B cell (primary cell): ENCODE data around the gene DPM2. TPM values are rescaled to one million over a fixed set of nuclear protein-coding genes. Genes with fewer than 3 reads are reported as not detected.

Experiments
- ATAC-seq: fragments of 200-7000 bp; cut with Tn5 transposase; one replicate; pipeline ENCODE4 v1.10.0; 2021; ENCODE audit warnings: low read depth, mild to moderate bottlenecking, moderate number of reproducible peaks, moderate library complexity
- CTCF ChIA-PET: fragments of 350-600 bp; sonication (Branson Sonifier 250); formaldehyde crosslinking; loops from one replicate; lab custom pipeline; 2021; ENCODE audit warnings: antibody characterized with exemption, inconsistent platforms; lab: Charles Lee
- POLR2A ChIA-PET: fragments of 350-600 bp; sonication (Branson Sonifier 250); formaldehyde crosslinking; loops from one replicate; lab custom pipeline; 2021; ENCODE audit warnings: antibody characterized with exemption; lab: Charles Lee
- DNase-seq: peaks from one replicate; pipeline ENCODE4 v3.0.0; 2013
- H2AFZ ChIP-seq: 2 replicates; pipeline ENCODE4 v1.6.1; 2012; ENCODE audit warnings: mild to moderate bottlenecking, low read depth, low read length; ENCODE audit not compliant: insufficient read depth, poor library complexity, severe bottlenecking
- H3K27ac ChIP-seq, 2 donors: 1 replicate in 1 of 2; 2 replicates in 1 of 2; pipeline ENCODE4 v1.5.1; 2012 to 2013; ENCODE audit warnings: low read length in 2 of 2, mild to moderate bottlenecking in 2 of 2, moderate library complexity in 1 of 2
- H3K27me3 ChIP-seq, 4 experiments: fragments of 200-600 bp in 1 of 4; sonication (generic) in 1 of 4; replicated peaks in 1 of 4; 1 replicate in 2 of 4; 2 replicates in 2 of 4; pipeline versions ENCODE4 v1.6.1 to v1.7.0; 2013 to 2016; ENCODE audit warnings: low read length in 3 of 4, mild to moderate bottlenecking in 2 of 4, mixed read lengths in 1 of 4, moderate library complexity in 1 of 4; ENCODE audit not compliant: insufficient read depth in 4 of 4, control insufficient read depth in 3 of 4; ENCODE audit errors: control extremely low read depth in 1 of 4
- H3K36me3 ChIP-seq, 2 experiments: replicated peaks in 1 of 2; 1 replicate in 1 of 2; 2 replicates in 1 of 2; pipeline versions ENCODE4 v1.6.1 to v1.7.1; 2013; ENCODE audit warnings: low read length in 1 of 2; ENCODE audit not compliant: insufficient read depth in 2 of 2, control insufficient read depth in 1 of 2; ENCODE audit errors: control extremely low read depth in 1 of 2, extremely low read depth in 1 of 2
- H3K4me1 ChIP-seq, 2 donors: fragments of 200-600 bp in 1 of 2; sonication (generic) in 1 of 2; 1 replicate in 1 of 2; 2 replicates in 1 of 2; pipeline versions ENCODE4 v1.5.1 to v1.6.1; 2013 to 2017; ENCODE audit warnings: low read length in 2 of 2; ENCODE audit not compliant: control insufficient read depth in 2 of 2, insufficient read depth in 2 of 2
- H3K4me2 ChIP-seq: replicated peaks from 2 replicates; pipeline ENCODE3; 2012; ENCODE audit warnings: mild to moderate bottlenecking, low read depth, low read length; ENCODE audit not compliant: poor library complexity, severe bottlenecking
- H3K4me3 ChIP-seq, 5 experiments: fragments of 200-600 bp in 1 of 5; sonication (generic) in 1 of 5; 1 replicate in 3 of 5; 2 replicates in 2 of 5; pipeline versions ENCODE4 v1.5.1 to v1.7.0; 2011 to 2016; ENCODE audit warnings: low read length in 4 of 5, mild to moderate bottlenecking in 4 of 5, low read depth in 2 of 5, control low read depth in 1 of 5, moderate library complexity in 1 of 5; ENCODE audit not compliant: insufficient read depth in 1 of 5; ENCODE audit errors: control extremely low read depth in 1 of 5, extremely low read depth in 1 of 5
- H3K79me2 ChIP-seq: fragments of 200-600 bp; sonication (generic); one replicate; pipeline ENCODE4 v1.6.0; 2016; ENCODE audit warnings: low read length; ENCODE audit not compliant: control insufficient read depth, insufficient read depth
- H3K9ac ChIP-seq: fragments of 200-600 bp; sonication (generic); 2 replicates; pipeline ENCODE4 v1.6.1; 2017; ENCODE audit warnings: mild to moderate bottlenecking, low read length, moderate library complexity
- H3K9me3 ChIP-seq, 3 donors: one replicate each; pipeline versions ENCODE4 v1.6.1 to v1.7.1; 2013; ENCODE audit warnings: low read length in 2 of 3; ENCODE audit not compliant: control insufficient read depth in 2 of 3, insufficient read depth in 1 of 3; ENCODE audit errors: control extremely low read depth in 1 of 3
- H4K20me1 ChIP-seq: 2 replicates; pipeline ENCODE4 v1.6.0; 2012; ENCODE audit warnings: mild to moderate bottlenecking, low read length; ENCODE audit not compliant: insufficient read depth, control insufficient read depth, poor library complexity, severe bottlenecking
- H3K27ac Mint-ChIP-seq: one replicate; pipeline ENCODE4 v1.8.0; 2021; ENCODE audit warnings: mixed read lengths
- H3K27me3 Mint-ChIP-seq: one replicate; pipeline ENCODE4 v1.8.0; 2021; ENCODE audit warnings: mixed read lengths
- H3K4me1 Mint-ChIP-seq: one replicate; pipeline ENCODE4 v1.8.0; 2021; ENCODE audit warnings: mixed read lengths
- H3K4me3 Mint-ChIP-seq: one replicate; pipeline ENCODE4 v1.8.0; 2021; ENCODE audit warnings: mixed read lengths
- H3K9me3 Mint-ChIP-seq: one replicate; pipeline ENCODE4 v1.8.0; 2022; ENCODE audit warnings: mixed read lengths; ENCODE audit not compliant: insufficient read depth
- CTCF ChIP-seq: fragments of 200-600 bp; IDR thresholded peaks from one replicate; pipeline ENCODE4 v1.8.0; 2022; ENCODE audit warnings: antibody characterized with exemption, mild to moderate bottlenecking
- EZH2 ChIP-seq: IDR thresholded peaks from 2 replicates; pipeline ENCODE4 v1.6.1; 2012; ENCODE audit warnings: borderline replicate concordance, low read depth, mild to moderate bottlenecking, moderate library complexity, low read length; ENCODE audit not compliant: insufficient read depth, poor library complexity, severe bottlenecking
- WGBS: methylation state at CpG from one replicate; pipeline ENCODE4 v1.1.5; 2013; ENCODE audit warnings: missing lambda C conversion rate; ENCODE audit not compliant: insufficient coverage; 5-methylcytosine and 5-hydroxymethylcytosine counted together
- intact Hi-C: fragments of 100-400 bp; cut with micrococcal nuclease; formaldehyde crosslinking; loops from one replicate; pipeline ENCODE4 v1.10.0; 2022
- polyA plus RNA-seq: library from polyadenylated mRNA; depleted of rRNA; stranded (reverse); fragments of >200 nt; gene quantifications from 2 replicates; pipeline ENCODE4 v1.2.3, GENCODE V29; 2012
- total RNA-seq, 2 donors: library from RNA; stranded (reverse); fragments of 120-200 nt in 1 of 2; gene quantifications; 1 replicate in 1 of 2; 2 replicates in 1 of 2; pipeline versions ENCODE4 v1.2.3 to v1.2.4, GENCODE V29; 2013 to 2022

DPM2 gene
- total and polyA plus RNA-seq, 2 donors (not counting 1 experiment from before 2014, with no cell fraction given) = 34.1 to 42.9 TPM

DNA sequence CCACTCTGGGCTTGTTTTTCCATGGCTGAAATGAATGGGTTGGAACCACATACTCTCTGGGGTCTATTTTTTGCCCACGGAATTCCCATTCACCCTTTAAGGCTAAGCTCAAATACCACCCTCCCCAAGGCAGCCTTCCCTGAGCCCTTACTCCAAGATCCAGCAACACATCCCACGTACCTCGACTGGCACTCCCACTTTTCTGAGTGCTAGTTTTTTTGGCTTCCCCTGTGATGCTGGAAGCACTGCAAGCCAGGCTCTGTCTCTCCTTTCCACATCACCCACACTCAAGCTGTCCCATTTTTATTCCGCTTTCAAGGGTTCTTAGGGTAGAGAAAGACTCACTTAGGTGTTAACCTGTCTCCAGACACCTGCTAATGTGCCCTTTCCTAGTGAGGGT is 44.3 kb downstream of the DPM2 start:
- Mint-ChIP-seq H3K27me3 (no peaks in the 10 kb centered on the region), H3K4me3 (no peak overlapping the region), H3K4me1 (peaks cover 23% of the 10 kb centered on the region), H3K27ac (peak overlapping the region; percentile 32), H3K9me3 (peaks cover 6% of the 10 kb centered on the region)
- Histone ChIP-seq H3K27me3 (no peaks in the 10 kb centered on the region), H3K79me2 (peaks cover 4% of the 10 kb centered on the region), H3K36me3 (peaks cover 0 to 47% of the 10 kb centered on the region in 2 experiments), H3K9ac (no peak overlapping the region), H2AFZ (no peak overlapping the region), H4K20me1 (peaks cover 5% of the 10 kb centered on the region), H3K9me3 (peaks cover 0 to 38% (median 9%) of the 10 kb centered on the region in 3 donors), H3K4me3 (no peak overlapping the region), H3K27ac (no peak overlapping the region), H3K4me1 (peaks cover 7 to 15% of the 10 kb centered on the region in 2 donors), H3K4me2 (no peak overlapping the region)
- ATAC-seq (no peak), DNase-seq (no peak)
- ChIA-PET POLR2A (no interaction called here), CTCF (interaction anchor here (1.3 to 2.7 kb wide), 4 partner anchors 10 to 28 kb away, joined by 3 to 10 read pairs (median 6); partner anchors contain the start of gene ST6GALNAC4)
- WGBS = 100% methylated on average over 3 of the region's 4 CpGs
- intact Hi-C loops = no loop called here
- TF ChIP-seq CTCF = no peak
- TF ChIP-seq EZH2 = no peak

- H3K4me1 Mint-ChIP-seq = peaks cover 21% of the 10 kb centered on the region
- CTCF ChIA-PET = interaction anchor here (1.3 to 2.7 kb wide), 4 partner anchors 11 to 28 kb away, joined by 3 to 10 read pairs (median 6); partner anchors contain the start of gene ST6GALNAC4
- H3K27ac ChIP-seq = no peak overlapping the region
Measured at GRCh38 chr9:127892831-127893230, 44.8 kb downstream of the DPM2 start.

More at GRCh38 chr9:127892831-127893230, 44.8 kb downstream of the DPM2 start:
- H3K9me3 ChIP-seq = peaks cover 0 to 38% (median 9%) of the 10 kb centered on the region in 3 donors
- POLR2A ChIA-PET = no interaction called here
- no peaks in the 10 kb centered on the region for H3K27me3 ChIP-seq
- Mint-ChIP-seq H3K27me3 (no peaks in the 10 kb centered on the region), H3K27ac (no peak overlapping the region), H3K4me3 (no peak overlapping the region), H3K9me3 (peaks cover 6% of the 10 kb centered on the region)
- peaks cover 0 to 49% of the 10 kb centered on the region in 2 experiments for H3K36me3 ChIP-seq
- H2AFZ ChIP-seq = no peak overlapping the region
- H3K4me2 ChIP-seq = no peak overlapping the region
- no peak overlapping the region for H3K4me3 ChIP-seq
- peaks cover 4% of the 10 kb centered on the region for H3K79me2 ChIP-seq
- WGBS = 98% methylated on average over 4 of the region's 6 CpGs
- peaks cover 4 to 10% of the 10 kb centered on the region in 2 donors for H3K4me1 ChIP-seq
- TF ChIP-seq EZH2 (no peak), CTCF (no peak)
- DNase-seq = no peak
- H3K9ac ChIP-seq = no peak overlapping the region
- intact Hi-C loops = no loop called here
- peaks cover 5% of the 10 kb centered on the region for H4K20me1 ChIP-seq
- no peak for ATAC-seq
